Chondrocyte (in vitro differentiated cells): ENCODE measurements around the gene TPM1. TPM values are rescaled to one million over a fixed set of nuclear protein-coding genes. Genes with fewer than 3 reads are reported as not detected.

Experiments used
- DNase-seq: peaks from one replicate; pipeline ENCODE4 v3.0.0; 2021; ENCODE audit warnings: mixed read lengths, low spot score
- H3K27ac Mint-ChIP-seq: one replicate; pipeline ENCODE4 v1.8.0; 2021; ENCODE audit warnings: mild to moderate bottlenecking, moderate library complexity, mixed read lengths; ENCODE audit not compliant: unreplicated experiment
- H3K27me3 Mint-ChIP-seq: 2 replicates; pipeline ENCODE4 v1.8.0; 2021; ENCODE audit warnings: low read depth, mixed read lengths
- H3K36me3 Mint-ChIP-seq: 2 replicates; pipeline ENCODE4 v1.8.0; 2021; ENCODE audit warnings: low read depth, mixed read lengths
- H3K4me1 Mint-ChIP-seq: 2 replicates; pipeline ENCODE4 v1.8.0; 2021; ENCODE audit warnings: low read depth, mild to moderate bottlenecking, mixed read lengths
- H3K4me3 Mint-ChIP-seq: one replicate; pipeline ENCODE4 v1.8.0; 2021; ENCODE audit warnings: mild to moderate bottlenecking, moderate library complexity, mixed read lengths; ENCODE audit not compliant: unreplicated experiment
- H3K9me3 Mint-ChIP-seq: 2 replicates; pipeline ENCODE4 v1.8.0; 2021; ENCODE audit warnings: low read depth, mixed read lengths
- total RNA-seq: library from RNA; stranded (reverse); gene quantifications from 3 replicates; pipeline ENCODE4 v1.2.1, GENCODE V29; 2021
- TF ChIP-seq, protein P1 (sequence below): fragments of 200-600 bp; sonication (generic); IDR thresholded peaks from 2 replicates; pipeline ENCODE4 v1.5.0; 2021; ENCODE audit warnings: antibody characterized with exemption, mild to moderate bottlenecking, moderate library complexity

Gene TPM1
- total RNA-seq, 1 donor from 2014 or later = 2,332 TPM

DNA sequence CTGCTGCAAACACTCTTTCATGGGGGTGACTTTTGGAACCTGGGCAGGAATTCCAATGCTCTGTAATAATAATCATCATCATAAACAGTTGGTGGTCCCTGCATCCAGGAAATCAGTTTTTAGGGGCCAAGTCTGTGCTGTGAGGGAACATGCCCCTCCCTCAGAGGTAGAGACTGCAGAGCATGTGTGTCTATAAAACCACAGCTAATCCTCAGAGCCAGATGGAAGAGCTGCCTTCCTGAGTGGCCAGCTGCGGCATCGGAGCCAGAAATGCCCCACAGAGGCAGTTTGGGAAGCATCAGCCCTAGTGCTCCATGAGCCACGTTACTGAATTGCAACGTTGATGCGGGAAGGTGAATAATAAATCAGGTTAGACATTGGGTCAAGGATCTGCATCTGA, 12.9 kb upstream of the TPM1 start:
- Mint-ChIP-seq H3K9me3 (no peaks in the 10 kb centered on the region), H3K27me3 (no peaks in the 10 kb centered on the region), H3K27ac (peak overlapping the region; percentile 77), H3K4me3 (no peak overlapping the region), H3K36me3 (no peaks in the 10 kb centered on the region), H3K4me1 (peaks cover 22% of the 10 kb centered on the region)
- TF ChIP-seq, protein P1, sequence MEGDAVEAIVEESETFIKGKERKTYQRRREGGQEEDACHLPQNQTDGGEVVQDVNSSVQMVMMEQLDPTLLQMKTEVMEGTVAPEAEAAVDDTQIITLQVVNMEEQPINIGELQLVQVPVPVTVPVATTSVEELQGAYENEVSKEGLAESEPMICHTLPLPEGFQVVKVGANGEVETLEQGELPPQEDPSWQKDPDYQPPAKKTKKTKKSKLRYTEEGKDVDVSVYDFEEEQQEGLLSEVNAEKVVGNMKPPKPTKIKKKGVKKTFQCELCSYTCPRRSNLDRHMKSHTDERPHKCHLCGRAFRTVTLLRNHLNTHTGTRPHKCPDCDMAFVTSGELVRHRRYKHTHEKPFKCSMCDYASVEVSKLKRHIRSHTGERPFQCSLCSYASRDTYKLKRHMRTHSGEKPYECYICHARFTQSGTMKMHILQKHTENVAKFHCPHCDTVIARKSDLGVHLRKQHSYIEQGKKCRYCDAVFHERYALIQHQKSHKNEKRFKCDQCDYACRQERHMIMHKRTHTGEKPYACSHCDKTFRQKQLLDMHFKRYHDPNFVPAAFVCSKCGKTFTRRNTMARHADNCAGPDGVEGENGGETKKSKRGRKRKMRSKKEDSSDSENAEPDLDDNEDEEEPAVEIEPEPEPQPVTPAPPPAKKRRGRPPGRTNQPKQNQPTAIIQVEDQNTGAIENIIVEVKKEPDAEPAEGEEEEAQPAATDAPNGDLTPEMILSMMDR = no peak
- no peak for DNase-seq

DNA sequence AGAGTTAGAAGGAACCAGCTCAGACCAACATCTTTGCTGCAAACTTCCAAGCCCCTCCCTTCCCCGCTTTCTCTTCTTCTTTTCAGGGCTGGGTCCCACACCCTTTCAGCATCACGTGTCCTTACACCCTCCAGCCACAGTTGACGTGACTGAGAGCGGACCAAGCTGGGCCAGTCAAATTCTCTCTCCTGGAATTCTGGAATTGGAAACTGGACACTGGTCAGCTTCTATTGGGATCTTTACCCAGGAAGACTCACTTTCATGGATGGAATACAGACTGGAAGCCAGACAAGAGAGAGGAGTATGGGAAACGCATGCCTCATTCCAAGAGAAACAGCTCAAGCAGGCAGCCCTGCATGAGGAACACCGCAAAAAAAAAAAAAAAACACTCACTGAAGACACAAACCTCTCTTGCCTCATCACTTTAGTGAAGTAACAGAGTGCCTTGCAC, 12.4 kb upstream of the TPM1 start:
- Mint-ChIP-seq H3K36me3 (no peaks in the 10 kb centered on the region), H3K4me3 (no peak overlapping the region), H3K27ac (peak overlapping the region; percentile 57), H3K4me1 (peaks cover 23% of the 10 kb centered on the region), H3K27me3 (no peaks in the 10 kb centered on the region), H3K9me3 (no peaks in the 10 kb centered on the region)
- TF ChIP-seq, protein P1 = no peak
- no peak for DNase-seq

DNA sequence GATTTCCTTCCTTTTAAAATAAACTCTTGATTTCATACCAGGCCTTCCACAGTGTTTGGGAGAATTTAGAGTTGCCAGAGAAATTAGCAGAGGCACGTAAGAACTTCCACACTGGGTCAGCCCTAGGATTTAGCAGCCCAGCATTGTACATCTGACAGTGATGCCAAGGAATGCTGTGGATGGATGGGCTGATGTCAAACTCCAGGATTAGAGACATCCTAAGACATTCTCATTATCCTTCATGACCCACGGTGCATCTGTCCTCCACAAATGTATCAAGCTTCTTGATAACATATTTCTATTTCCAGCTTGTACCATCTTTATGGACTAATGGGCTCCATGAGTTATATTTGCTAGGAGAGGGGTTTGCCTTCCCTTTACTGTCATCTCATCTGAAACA, 8.0 kb upstream of the TPM1 start:
- no peak for DNase-seq
- Mint-ChIP-seq H3K9me3 (peaks cover 4% of the 10 kb centered on the region), H3K4me3 (no peak overlapping the region), H3K27ac (no peak overlapping the region), H3K4me1 (peaks cover 49% of the 10 kb centered on the region), H3K27me3 (no peaks in the 10 kb centered on the region), H3K36me3 (no peaks in the 10 kb centered on the region)
- TF ChIP-seq, protein P1 = no peak

DNA sequence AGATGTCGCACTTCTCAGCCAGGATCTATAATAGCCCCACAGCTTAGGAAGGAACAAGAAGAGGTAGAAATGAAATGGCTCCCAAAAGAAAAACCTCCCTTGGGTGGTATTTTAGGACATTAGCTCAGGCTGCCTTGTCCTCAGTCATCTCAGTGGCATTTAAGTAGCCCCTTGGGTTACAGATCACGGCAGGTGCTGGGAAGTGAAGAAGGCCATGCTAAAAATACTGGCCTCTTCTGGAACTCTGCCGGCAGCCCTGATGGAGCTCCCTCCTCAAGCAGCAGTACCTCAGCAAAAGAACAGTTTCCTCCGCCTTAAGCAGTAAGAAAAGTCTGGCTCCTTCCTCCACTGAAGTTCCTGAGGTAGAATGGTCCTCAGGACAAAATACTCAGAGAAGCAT, 7.3 kb upstream of the TPM1 start:
- H3K36me3 Mint-ChIP-seq = no peaks in the 10 kb centered on the region
- no peaks in the 10 kb centered on the region for H3K27me3 Mint-ChIP-seq
- no peak overlapping the region for H3K4me3 Mint-ChIP-seq
- peaks cover 6% of the 10 kb centered on the region for H3K9me3 Mint-ChIP-seq
- TF ChIP-seq, protein P1 = no peak
- H3K4me1 Mint-ChIP-seq = peaks cover 46% of the 10 kb centered on the region
- DNase-seq = no peak
- no peak overlapping the region for H3K27ac Mint-ChIP-seq

DNA sequence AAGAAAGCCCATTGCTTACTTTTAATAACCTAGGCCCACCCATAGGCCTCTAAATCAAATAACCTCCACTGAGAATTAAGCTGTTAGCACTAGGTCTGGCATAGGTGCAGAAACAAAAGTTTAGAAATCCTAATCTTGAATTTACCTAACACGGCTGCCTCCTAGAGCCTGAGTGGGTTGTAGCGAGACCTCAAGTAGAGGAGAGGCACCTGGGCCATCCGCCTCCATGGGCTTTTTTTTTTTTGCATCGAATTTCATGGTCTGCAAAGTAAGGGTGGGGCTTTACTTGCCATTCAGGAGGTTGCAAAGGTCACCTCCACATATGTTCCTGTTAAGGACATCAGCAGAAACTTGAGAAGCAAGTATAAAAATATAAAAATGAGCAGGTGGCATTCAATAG, 6.6 kb upstream of the TPM1 start:
- H3K36me3 Mint-ChIP-seq = no peaks in the 10 kb centered on the region
- peaks cover 47% of the 10 kb centered on the region for H3K4me1 Mint-ChIP-seq
- no peak for DNase-seq
- H3K4me3 Mint-ChIP-seq = no peak overlapping the region
- H3K9me3 Mint-ChIP-seq = peaks cover 6% of the 10 kb centered on the region
- H3K27me3 Mint-ChIP-seq = no peaks in the 10 kb centered on the region
- no peak overlapping the region for H3K27ac Mint-ChIP-seq
- TF ChIP-seq, protein P1 = peak; percentile 52
